Heart right ventricle (tissue), 16 donors: ENCODE results near the gene SLC25A31. TPM values are rescaled to one million over a fixed set of nuclear protein-coding genes. Genes with fewer than 3 reads are reported as not detected.

Experiments
- ATAC-seq, 8 donors: fragments of 200-7000 bp; cut with Tn5 transposase; one replicate each; pipeline ENCODE4 v1.9.1; 2020; ENCODE audit warnings: mild to moderate bottlenecking in 8 of 8, moderate library complexity in 8 of 8, moderate number of reproducible peaks in 1 of 8
- DNase-seq, 2 donors: peaks; one replicate each; pipeline ENCODE4 v3.0.0-alpha.2; 2020
- H3K27ac ChIP-seq, 10 donors: fragments of 200-600 bp; sonication (generic) in 2 of 10; one replicate each; pipeline versions ENCODE4 v1.5.0 to v1.8.0; 2020 to 2022; ENCODE audit warnings: mild to moderate bottlenecking in 3 of 10
- H3K27me3 ChIP-seq, 7 donors: fragments of 200-600 bp; one replicate each; pipeline ENCODE4 v1.8.0; 2021 to 2022; ENCODE audit warnings: mild to moderate bottlenecking in 2 of 7
- H3K36me3 ChIP-seq, 9 donors: fragments of 200-600 bp; sonication (generic) in 1 of 9; one replicate each; pipeline versions ENCODE4 v1.5.0 to v1.8.0; 2020 to 2022; ENCODE audit warnings: mild to moderate bottlenecking in 2 of 9
- H3K4me1 ChIP-seq, 9 donors: fragments of 200-600 bp; sonication (generic) in 1 of 9; one replicate each; pipeline versions ENCODE4 v1.5.0 to v1.8.0; 2020 to 2022; ENCODE audit warnings: mild to moderate bottlenecking in 4 of 9
- H3K4me3 ChIP-seq, 10 donors: fragments of 200-600 bp; sonication (generic) in 2 of 10; one replicate each; pipeline versions ENCODE4 v1.5.0 to v1.8.0; 2020 to 2022; ENCODE audit warnings: mild to moderate bottlenecking in 7 of 10, moderate library complexity in 2 of 10
- H3K9me3 ChIP-seq, 11 donors: fragments of 200-600 bp in 10 of 11; sonication (generic) in 2 of 11; one replicate each; pipeline versions ENCODE4 v1.5.0 to v1.8.0; 2013 to 2022; ENCODE audit warnings: mild to moderate bottlenecking in 2 of 11, control low read depth in 1 of 11, moderate library complexity in 1 of 11
- WGBS, 2 donors: extraction: QIAGEN DNeasy Blood & Tissue Kit; methylation state at CpG; one replicate each; pipeline ENCODE4 v1.1.7; 2013; ENCODE audit warnings: inconsistent platforms in 1 of 2; 5-methylcytosine and 5-hydroxymethylcytosine counted together
- intact Hi-C, 10 donors: fragments of 100-400 bp; cut with DNase I; formaldehyde crosslinking; loops; one replicate each; pipeline versions ENCODE4 v1.11.1 to v1.14.2; 2022
- polyA plus RNA-seq, 2 donors: library from polyadenylated mRNA; stranded (reverse); fragments of 200-250 nt; gene quantifications; one replicate each; pipeline ENCODE4 v1.2.3, GENCODE V29; 2013
- total RNA-seq, 10 donors: library from RNA; stranded (reverse); fragmentation: NEBNext Ultra II Directional in 3 of 10; extraction: Animal tissue kit (Norgen Biotek cat#: 25700) in 3 of 10; gene quantifications; one replicate each; pipeline versions ENCODE4 v1.2.1 to v1.2.4, GENCODE V29; 2021 to 2023
- TF ChIP-seq, protein P1 (sequence below), 9 donors: fragments of 200-600 bp; sonication (generic) in 2 of 9; IDR thresholded peaks; one replicate each; pipeline versions ENCODE4 v1.5.0 to v1.8.0; 2021 to 2022; ENCODE audit warnings: antibody characterized with exemption in 9 of 9, mild to moderate bottlenecking in 5 of 9, moderate library complexity in 1 of 9
- donor health status: Arrhythmogenic right ventricular cardiomyopathy.
- donor health status: ischemic (EF 13 %, LVEDD 7.1; RV severe dilation, severe dysfunction).
- donor health status: healthy with polysubstance abuse.
- donor health status: DM: no; HTN: yes; CAD: no.
- donor health status: DM: no; HTN: no; CAD: no.
- donor health status: ischemic (EF 25% LVEDD 6.9; RV normal size, moderate dysfunction).
- donor health status: ischemic (EF 25% LVEDD 5.7; RV mildly dilated, moderate dysfunction).
- donor health status: healthy.
- donor health status: DM: yes; HTN: yes; CAD: no.
- donor health status: Ischemic cardiomyopathy.
- donor health status: ischemic (EF 35%, LVEDD 5.7; RV mildly dilated, moderate dysfunction).
- donor health status: nonischemic (EF 11% LVEDD 7.7; RV severe dilation, severe dysfunction).
- donor health status: DM: yes; HTN: yes; CAD: no.
- donor health status: PGD.
- donor health status: ischemic (EF 29% LVEDD 5.4; RV normal size, mild dysfunction).
- donor health status: nonischemic (EF 23%, LVEDD 6.1; RV moderate dilation, normal function).

The SLC25A31 gene
- total and polyA plus RNA-seq, 12 donors, result not detected

DNA sequence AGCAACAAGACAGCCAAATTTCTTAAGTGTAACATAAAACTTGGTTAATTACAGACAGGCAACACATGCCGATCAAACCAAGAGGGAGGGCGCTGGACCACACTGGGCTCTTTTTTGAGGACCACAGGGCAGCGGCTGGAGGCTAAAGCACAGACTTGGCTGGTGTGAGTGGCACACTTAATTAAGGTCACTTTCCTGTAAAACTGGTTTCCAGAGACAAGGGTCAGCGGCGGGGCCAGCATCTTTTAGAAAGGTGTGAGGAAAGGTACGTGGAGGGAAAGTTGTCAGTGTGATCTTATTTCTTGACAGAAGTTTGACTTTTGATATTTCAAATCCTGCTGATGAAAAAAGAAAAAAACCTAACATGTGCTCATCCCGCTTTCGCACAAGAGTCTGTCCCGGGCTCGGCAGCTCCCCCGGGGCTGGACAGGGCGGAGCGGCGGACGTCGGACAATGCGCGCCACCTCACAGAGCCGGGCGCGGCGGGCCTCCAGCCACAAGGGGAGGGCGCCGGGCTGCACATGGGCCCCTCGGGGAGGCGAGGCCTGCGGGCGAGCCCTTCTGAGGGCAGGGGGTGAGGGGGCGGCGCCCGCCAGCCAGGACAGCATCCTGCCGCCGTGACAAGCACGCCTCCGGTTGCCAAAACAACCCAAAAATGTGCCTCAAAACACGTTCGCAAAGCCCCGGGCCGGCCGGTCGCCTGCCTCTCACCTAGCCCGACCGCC, 51.3 kb downstream of the SLC25A31 start:
- DNase-seq (peak; percentile 47 to 61), ATAC-seq (peak; percentile 64 to 86 (median 72))
- H3K4me1 ChIP-seq, result peaks cover 0 to 25% (median 10%) of the 10 kb centered on the region in 9 donors
- intact Hi-C loops, result loop anchor here in 4 of 10 donors (2.0 to 10.0 kb wide), 5 partner anchors 93 to 186 kb away; partner anchors contain the start of genes ABHD18 (in 4 of the 4), MFSD8 (in 4 of the 4), INTU (in 1 of the 4) and PLK4 (in 1 of the 4)
- H3K9me3 ChIP-seq, result no peaks in the 10 kb centered on the region
- no peaks in the 10 kb centered on the region for H3K36me3 ChIP-seq
- TF ChIP-seq, protein P1, sequence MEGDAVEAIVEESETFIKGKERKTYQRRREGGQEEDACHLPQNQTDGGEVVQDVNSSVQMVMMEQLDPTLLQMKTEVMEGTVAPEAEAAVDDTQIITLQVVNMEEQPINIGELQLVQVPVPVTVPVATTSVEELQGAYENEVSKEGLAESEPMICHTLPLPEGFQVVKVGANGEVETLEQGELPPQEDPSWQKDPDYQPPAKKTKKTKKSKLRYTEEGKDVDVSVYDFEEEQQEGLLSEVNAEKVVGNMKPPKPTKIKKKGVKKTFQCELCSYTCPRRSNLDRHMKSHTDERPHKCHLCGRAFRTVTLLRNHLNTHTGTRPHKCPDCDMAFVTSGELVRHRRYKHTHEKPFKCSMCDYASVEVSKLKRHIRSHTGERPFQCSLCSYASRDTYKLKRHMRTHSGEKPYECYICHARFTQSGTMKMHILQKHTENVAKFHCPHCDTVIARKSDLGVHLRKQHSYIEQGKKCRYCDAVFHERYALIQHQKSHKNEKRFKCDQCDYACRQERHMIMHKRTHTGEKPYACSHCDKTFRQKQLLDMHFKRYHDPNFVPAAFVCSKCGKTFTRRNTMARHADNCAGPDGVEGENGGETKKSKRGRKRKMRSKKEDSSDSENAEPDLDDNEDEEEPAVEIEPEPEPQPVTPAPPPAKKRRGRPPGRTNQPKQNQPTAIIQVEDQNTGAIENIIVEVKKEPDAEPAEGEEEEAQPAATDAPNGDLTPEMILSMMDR (IDR thresholded peaks at IDR 0.05), result no peak
- H3K4me3 ChIP-seq, result peak overlapping the region; percentile 48 to 91 (median 74)
- H3K27me3 ChIP-seq, result peaks cover 0 to 47% (median 0%) of the 10 kb centered on the region in 7 donors
- H3K27ac ChIP-seq, result peak overlapping the region in 9 of 10 donors; percentile 50 to 85 (median 76)
- WGBS, 2 donors, result 13 to 16% methylated on average over 38 to 43 of the region's 43 CpGs

DNA sequence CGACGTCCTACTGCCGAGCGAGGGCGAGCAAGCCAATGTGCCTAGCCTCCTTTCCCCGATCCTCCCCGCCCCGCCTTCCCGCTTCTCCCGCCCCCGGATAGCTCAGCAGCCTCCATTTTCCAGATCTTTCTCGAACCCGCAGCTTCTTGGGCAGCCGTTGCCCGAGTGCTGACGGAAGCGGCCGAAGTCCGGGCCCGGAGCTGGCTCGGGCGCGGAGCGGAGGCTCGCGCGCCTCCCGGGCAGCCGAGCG, 51.8 kb downstream of the SLC25A31 start:
- H3K27ac ChIP-seq, result peak overlapping the region in 9 of 10 donors; percentile 50 to 85 (median 76)

DNA sequence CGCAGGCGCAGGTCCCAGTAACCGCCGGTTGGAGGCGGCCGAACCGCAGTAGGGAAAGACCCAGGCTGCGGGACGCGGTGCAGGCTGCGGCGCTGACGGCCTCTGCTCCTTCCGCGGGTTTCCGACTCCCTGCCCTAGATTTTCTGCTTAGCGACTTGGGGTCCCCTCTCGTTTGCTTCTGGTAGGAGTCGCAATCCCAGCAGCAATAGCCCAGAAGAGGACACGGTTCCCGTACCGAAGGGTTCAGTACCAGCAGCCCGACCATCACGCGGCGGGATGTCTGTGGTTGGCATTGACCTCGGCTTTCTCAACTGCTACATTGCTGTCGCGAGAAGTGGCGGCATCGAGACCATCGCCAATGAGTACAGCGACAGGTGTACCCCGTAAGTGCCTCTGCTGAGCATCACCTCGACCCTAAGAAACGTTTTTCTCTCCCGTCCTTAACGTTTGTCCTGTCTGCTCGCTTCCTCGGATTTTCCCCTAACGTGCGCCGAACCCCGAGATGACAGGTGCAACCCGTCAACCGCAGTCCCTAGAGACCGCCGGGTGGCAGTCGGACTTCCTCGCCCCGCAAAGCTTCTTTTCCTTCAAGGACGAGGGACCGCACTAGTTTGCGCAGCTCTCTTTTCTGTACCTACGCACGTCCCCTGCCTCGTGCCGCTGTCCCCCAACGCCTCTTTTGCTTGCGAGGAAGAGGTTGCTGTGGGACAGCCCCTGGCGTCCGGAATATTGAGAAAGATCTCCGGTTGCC, 52.2 kb downstream of the SLC25A31 start, which contains the start of gene HSPA4L:
Gene HSPA4L, plus strand, starts transcription at position 48 of the 751 bp plus-strand sequence. Its CDS starts 229 bp downstream, at position 277.
- DNase-seq (peak; percentile 43 to 67), ATAC-seq (peak; percentile 28 to 98 (median 84))
- Histone ChIP-seq H3K4me1 (peaks cover 0 to 25% (median 10%) of the 10 kb centered on the region in 9 donors), H3K9me3 (no peaks in the 10 kb centered on the region), H3K4me3 (peak within 1 kb of the TSS; percentile 48 to 91 (median 74)), H3K27me3 (peaks cover 0 to 46% (median 0%) of the 10 kb centered on the region in 7 donors), H3K36me3 (no peaks in the 10 kb centered on the region), H3K27ac (peak within 1 kb of the TSS; percentile 20 to 85 (median 73))
- 0% methylated on average over 63 of the region's 63 CpGs for WGBS, 2 donors
- TF ChIP-seq, protein P1 (IDR thresholded peaks at IDR 0.05), result peak in 6 of 9 donors; percentile 28 to 61 (median 42)
- intact Hi-C loops, result loop anchor here in 4 of 10 donors (2.0 to 10.0 kb wide), 5 partner anchors 92 to 185 kb away; partner anchors contain the start of genes ABHD18 (in 4 of the 4), MFSD8 (in 4 of the 4), INTU (in 1 of the 4) and PLK4 (in 1 of the 4)

More for the DNA sequence above, 51.8 kb downstream of the SLC25A31 start:
- peak overlapping the region; percentile 48 to 91 (median 74) for H3K4me3 ChIP-seq
- TF ChIP-seq, protein P1 (IDR thresholded peaks at IDR 0.05), result peak in 1 of 9 donors; percentile 34
- no peaks in the 10 kb centered on the region for H3K36me3 ChIP-seq
- ATAC-seq (peak in 4 of 8 donors; percentile 96 to 98 (median 96)), DNase-seq (peak; percentile 82 to 89)
- peaks cover 0 to 25% (median 10%) of the 10 kb centered on the region in 9 donors for H3K4me1 ChIP-seq
- intact Hi-C loops, result loop anchor here in 4 of 10 donors (2.0 to 10.0 kb wide), 5 partner anchors 93 to 185 kb away; partner anchors contain the start of genes ABHD18 (in 4 of the 4), MFSD8 (in 4 of the 4), INTU (in 1 of the 4) and PLK4 (in 1 of the 4)
- peaks cover 0 to 47% (median 0%) of the 10 kb centered on the region in 7 donors for H3K27me3 ChIP-seq
- WGBS, 2 donors, result 0 to 1% methylated on average over 28 to 30 of the region's 30 CpGs
- no peaks in the 10 kb centered on the region for H3K9me3 ChIP-seq
